Stimulated activated CD4-positive, alpha-beta T cell treated with anti-CD3 and anti-CD28 coated beads, TNF-alpha, amount 100 ng/mL, for 48 hours (primary cell): ENCODE results near the gene PDILT.

Experiments used
- DNase-seq, 3 donors: peaks; one replicate each; pipeline ENCODE4 v3.0.0-alpha.2; 2020; ENCODE audit warnings: low read depth in 3 of 3

PDILT gene

DNA sequence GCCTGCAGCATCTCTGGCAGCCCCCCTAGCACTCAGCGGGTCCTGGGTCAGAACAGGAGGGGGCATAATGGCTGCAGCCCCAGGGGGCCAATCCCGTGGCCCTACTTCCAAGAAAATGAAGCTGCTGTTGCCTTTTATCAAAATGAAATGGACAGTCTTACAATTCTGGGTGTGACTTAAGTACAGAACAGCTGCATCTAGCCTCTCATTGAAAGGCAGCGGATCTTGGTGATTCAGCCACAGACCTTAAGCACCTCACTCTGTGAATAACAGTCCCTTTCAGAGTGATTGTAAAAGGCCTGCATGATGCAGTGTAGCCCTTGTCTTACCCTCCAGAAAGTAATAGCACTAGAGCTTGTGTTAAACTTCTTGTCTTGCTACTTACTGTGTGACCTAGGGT lies 40.5 kb downstream of the PDILT start:
- no peak for DNase-seq

DNA sequence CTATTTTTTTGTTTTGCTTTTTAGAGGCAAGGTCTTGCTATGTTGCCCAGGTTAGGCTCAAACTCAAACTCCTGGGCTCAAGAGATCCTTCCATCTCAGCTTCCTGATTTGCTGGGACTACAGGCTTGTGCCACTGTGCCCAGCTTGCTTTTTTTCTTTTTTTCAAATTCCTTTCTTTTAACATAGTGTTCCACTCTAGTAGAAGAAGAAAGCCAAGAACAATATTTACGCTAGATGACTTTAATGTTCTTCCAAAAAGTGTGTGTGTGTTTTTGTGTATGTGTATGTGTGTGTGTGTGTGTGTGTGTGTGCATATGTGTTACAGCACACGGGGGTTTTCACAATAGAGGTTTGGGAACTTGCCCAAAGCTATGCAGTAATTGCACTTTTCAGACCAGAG lies 41.3 kb downstream of the PDILT start:
- no peak for DNase-seq

DNA sequence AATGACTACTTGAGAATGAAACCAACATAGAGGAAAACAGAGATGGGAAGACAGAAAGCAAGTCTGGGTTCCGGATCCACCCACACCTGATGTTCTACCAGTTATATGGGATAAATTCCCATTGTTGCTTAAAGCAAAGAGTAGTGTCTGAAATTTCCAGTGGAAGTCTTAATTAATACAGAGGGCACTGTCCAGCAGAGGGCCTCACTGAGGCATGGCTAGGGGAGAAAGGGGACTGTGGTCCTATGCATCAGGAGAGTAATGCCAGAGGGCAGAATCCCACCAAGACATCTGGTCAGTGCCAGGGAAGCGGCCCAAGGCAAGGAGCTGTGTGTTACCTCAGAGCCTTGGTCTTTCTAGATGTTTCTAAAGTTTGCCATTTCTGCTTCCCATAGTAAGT lies 44.5 kb downstream of the PDILT start:
- DNase-seq, result no peak

DNA sequence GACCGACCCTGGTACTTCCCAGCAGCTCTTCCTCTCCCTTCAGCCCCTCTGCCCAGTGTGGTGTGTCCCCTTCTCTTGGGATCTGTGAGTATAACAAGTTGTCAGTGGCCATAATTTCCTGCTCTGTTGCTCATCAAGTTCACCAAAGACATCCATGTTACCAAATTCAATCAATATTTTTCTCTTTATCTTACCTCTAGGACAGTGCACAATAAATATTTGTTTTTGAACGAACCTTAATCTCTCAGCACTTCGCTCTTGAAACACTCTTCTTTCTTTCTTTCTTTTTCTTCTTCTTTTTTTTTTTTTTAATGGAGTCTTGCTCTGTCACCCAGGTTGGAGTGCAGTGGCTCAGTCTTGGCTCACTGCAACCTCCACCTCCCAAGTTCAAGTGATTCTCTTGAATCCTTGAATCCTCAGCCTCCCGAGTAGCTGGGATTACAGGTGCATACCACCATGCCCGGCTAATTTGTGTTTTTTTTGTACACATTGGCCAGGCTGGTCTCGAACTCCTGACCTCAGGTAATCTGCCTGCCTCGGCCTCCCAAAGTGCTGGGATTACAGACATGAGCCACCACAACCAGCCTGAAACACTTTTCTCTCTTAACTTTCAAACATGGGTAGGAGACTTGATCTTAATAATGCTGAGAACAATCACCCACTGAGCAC lies 49.3 kb downstream of the PDILT start:
- DNase-seq, result no peak

DNA sequence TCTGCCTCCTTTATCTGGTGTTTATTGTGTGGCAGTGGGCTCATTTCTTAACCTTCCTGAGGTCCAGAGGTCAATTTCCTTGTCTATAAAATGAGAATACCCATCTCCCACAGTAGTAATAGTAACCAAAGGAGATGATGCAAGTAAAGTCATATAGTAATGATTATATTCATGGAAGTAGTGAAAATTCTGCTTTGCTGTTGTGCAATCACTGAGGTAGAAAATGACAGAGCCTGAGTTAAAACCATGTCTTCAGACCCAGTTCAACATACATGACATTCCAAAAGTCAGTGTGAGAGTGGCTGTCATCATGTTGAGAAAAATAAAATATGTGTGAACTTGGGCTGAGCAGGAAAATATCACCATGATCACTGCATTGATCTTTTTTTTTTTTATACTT lies 51.2 kb downstream of the PDILT start:
- no peak for DNase-seq

DNA sequence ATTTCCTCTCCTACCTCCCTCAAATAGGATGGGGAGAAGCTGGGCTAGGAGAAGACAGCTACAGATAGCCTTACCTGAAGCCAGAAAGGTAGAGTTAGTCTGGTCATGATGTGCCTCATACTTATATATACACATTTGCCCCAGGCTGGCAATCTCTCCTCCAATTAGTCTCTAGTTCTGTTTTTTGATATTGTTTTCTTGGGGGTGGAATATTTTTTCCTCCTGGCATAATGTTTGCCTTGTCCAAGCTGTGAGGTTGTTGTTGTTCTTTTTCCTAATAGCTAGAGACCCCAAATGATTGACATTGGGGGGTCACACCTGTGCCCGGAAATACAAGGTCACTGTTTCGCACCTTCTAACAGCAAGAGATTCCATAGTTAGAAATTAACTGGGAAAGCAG lies 51.9 kb downstream of the PDILT start, which contains the start of gene UMOD:
Gene UMOD, minus strand, starts transcription at position 101 of the 400 bp plus-strand sequence. CDS start 1,978 bp downstream, outside the sequence.
- DNase-seq, result no peak

DNA sequence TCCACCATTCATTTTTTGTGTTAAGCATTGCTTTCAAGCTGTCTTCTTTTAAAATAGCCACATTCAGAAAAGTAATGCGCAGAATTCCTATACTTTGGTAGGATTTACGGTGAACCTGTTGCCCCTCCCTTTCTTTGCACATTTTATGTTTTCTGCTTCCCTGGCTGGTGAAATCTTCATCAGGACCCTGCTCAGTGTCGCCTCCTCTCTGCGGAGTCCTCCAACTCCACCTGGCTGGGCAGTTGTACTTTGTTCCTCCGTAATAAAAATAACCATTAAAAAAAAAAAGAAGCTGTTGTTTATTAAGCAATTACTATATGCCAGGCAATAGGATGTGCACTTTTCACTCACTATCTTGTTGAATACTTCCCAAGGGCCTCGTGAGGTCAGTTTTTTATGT lies 54.9 kb downstream of the PDILT start:
- DNase-seq, result no peak

DNA sequence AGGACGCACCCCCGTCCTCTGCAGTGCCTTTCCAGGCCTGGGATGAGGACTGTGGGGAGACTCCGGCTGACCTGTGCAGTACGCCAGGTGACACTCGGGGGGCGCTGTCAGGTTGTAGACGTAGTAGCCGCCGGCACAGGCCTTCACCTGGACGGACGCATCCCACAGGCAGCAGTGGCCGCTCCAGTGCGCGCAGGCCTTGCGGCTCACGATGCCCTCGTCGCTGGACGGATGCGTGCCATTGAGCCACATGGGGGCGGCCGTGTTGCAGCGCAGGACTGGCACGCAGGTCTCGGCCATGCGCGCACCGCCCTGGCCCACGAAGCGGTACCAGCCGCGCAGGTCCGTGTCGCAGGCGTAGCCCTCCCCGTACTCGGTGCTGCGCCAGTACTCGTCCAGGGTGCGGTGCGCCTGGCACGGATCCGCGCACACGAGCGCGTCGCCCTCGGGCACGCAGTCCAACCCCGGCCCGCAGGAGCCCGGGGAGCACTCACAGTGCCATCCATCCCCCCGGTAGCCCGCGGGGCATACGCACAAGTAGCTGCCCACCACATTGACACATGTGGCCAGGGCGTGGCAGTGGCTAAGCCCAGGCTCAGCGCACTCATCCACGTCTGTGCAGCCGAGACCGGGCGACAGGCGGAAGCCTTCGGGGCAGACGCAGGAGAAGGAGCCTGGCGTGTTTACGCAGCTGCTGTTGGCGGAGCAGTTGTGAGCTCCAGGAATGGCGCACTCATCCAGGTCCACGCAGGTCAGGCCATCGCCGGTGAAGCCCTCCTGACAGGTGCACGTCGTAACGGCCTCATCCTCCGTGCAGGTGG lies 56.0 kb downstream of the PDILT start:
- DNase-seq, result no peak

DNA sequence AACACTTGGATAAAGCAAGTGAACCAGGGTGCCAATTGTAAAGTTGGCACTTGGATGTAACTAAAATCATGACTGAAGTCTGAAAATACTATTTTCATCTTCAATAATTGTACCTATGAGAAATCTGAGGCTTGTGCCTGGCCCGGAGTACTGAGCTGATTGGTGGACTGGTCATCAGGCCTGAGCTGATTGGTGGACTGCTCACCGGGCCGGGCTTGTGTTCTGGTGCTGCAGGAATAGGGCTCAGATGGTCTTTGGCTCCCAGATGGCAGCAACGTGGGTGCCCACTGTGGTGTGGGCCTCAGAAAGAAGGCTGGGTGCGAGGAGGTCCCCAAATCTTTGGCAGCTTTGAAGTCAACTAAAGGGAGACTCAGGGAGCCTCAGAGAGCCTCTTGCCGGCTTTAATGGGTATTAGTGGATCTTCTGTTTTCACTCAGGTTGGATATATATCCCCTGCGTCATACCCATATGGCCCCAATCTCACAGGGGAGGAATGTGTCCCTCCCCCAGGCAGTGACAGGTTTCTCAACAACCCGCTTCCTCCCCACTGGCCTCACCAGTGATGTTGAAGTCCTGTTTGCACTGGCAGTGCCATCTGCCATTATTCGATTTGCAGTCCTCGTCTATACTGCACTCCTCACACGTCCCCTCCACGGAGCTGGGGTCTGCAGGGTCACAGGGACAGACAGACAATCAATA lies 56.7 kb downstream of the PDILT start:
- DNase-seq, result no peak

DNA sequence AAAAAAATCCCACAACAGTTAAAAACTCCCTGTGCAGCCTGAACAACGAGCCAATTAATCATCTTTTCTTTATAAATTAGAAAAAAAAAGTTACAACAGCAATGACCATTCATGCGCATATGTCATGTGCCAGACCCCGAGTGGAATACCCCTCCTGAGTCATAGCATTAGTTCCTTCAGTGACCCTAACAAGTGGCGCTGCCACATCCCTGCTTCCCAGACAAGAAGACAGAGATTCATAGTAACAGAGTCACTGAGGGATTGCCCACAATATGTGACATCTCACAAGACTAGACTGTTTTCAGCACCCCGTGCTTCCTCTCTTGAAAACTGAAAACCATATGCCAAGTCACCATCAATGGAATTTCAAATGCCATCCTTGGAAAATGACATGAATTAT lies 59.9 kb downstream of the PDILT start:
- DNase-seq, result no peak

DNA sequence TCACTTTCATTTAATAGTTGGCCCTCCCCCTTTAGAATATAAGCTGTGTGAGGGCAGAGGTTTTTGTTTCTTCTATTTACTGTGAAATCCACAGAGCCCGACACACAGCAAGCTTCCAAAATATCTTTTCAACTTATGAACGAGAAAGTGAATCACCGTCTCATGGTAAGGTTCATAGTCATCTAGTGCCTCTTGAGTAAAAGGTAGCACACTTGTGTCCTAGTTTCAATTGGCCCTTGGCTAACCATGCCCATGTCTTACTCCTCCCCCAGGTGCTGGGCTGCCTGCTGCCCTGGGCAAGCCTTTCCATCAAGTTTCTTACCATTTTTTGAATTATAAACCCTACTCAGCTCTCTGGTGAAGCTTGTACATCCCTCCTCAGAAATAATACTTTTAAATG lies 64.8 kb downstream of the PDILT start:
- no peak for DNase-seq

DNA sequence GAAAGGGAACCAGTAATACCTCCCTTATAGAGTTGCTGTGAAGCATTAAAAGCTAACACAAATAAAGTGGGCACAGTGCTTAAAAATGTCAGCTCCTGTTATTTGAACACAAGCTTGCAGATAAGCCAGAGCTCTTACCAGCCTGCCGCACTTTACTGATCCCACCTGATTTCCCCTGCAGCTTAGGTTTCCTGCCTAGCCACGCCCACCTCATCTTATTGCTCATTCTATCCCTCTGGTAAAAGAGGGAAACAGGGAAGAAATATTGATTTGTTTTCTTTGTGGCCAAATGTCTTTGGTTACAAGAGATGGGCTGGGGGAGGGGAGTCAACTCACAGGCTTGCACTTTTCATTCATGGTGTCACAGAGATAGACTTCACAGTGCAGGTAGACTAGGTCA lies 67.6 kb downstream of the PDILT start:
- DNase-seq, result no peak

DNA sequence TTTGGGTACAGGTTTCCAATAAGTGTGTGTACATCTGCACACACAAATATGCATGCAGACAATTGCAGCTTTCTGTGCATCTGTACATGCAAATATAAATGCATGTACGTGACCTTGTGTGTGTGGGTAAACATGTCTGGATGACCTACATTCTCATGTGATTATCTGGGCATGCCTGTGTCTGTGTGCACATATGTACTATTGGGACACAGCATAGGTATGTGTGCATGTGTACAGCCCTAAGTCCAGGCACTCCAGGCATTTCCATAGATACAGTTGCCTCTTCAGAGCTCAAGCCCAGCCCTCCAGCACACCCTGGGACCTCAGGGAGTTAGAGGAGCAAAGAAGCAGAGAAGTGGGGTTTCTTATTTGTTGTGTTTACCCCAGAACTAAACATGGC lies 70.1 kb downstream of the PDILT start:
- no peak for DNase-seq

DNA sequence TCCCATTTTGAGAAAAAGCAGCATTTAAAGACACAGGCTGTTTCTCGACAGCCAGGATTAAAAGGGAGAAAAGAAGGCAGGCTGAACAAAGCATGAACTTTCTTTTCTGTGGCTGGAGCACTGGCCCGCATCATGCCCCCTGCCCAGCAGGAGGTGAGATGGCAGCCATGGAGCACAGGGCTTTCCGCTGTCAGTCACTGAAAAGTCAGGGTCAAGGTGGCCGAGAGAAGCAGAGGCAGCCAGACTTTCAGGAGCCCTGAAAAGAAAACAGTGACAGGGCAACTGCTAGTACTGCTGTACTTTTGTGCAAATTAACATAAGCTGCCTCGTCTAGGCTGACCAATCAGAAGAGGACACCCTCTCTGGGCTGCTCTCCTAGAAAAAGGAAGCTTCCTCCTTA lies 71.4 kb downstream of the PDILT start:
- no peak for DNase-seq

DNA sequence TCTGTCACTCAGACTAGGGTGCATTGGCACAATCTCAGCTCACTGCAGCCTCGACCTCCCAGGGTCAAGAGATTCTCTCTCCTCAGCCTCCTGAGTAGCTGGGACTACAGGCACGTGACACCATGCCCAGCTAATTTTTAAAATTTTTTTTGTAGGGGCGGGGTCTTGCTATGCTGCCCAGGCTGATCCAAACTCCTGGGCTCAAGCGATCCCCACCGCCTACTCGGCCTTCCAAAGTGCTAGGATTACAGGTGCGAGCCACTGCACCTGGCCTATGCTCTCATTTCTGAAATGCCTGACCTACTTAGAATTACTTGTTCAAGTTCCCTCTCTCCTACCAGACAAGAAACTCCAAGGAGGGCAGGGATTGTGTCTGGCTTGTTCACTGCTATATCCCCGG lies 72.1 kb downstream of the PDILT start:
- no peak for DNase-seq

DNA sequence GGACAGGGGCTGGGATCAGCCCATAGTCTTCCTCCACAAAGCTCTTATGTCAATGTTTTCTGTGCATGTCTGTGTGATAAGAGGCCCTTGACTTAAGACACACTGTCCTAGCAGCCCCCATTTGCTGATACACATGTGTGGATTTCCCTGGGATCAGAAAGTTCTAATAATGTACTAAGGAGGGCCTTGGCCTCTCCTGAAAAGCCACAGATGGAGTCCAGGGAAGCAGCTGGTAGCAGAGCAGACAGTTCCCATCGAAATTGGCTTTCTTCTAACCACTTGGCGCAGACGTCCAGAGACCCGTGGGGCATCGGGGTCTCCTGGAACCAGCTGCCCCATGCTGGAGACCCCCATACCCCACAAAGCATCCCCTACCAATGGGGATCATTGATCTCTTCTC lies 72.9 kb downstream of the PDILT start:
- DNase-seq, result no peak

DNA sequence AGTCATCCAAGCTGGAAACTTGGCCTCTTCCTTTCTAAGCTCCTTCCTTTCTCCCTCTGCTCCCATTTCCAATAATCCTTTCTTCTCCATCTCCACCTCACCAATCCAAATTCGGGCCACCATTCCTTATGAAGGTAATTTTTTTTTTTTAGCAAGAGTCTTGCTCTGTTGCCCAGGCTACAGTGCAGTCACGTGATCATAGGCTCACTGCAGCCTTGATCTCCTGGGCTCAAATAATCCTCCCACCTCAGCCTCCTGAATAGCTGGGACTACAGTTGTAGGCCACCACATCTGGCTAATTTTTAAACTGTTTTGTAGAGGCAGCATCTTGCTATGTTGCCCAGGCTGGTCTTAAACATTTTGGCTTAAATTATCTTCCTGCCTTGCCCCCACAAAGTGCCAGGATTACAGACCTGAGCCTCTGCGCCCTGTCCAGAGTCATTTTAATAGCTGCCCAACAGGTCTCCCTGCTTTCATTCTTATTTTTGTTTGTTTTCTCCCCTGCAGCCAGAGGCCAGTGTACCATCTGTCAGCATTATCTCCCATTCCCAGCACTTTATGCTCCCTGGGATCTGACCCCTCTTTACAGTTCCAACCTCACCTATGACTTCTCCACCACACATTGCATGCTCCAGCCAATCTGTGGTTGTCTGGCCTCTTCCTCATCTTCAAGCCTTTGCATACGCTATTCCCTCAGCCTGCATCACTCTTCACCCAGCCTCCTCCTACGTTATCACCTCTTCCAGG lies 75.0 kb downstream of the PDILT start:
- no peak for DNase-seq

DNA sequence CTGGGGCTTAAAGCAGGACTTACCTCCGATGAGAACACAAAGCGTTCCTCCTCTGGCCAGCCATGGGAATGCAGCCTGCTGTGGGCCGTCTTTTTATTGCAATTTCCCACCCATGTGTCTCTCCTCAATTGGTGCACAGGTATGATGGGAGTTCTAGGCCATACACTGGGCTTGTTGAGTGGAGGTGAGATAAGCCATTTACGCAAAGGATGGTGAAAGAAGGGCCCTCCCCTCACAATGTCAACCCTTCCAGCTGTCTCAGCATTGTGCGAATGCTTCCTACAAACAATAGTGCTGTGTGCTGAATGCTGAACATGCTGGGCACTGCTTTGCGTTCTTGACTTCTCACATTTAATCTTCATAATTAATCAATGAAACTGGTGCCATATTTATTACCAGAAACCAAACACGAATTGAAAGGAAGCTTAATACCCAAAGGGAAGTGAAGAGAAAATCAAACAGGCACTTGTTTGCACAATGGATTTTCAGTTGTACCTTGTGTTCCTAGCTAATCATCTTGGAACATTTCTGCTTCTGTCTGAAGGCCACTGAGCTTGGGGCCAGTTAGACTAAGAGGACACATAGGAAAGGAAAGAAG lies 77.0 kb downstream of the PDILT start, which contains the start of gene GP2:
Gene GP2, minus strand, starts transcription at position 70 of the 598 bp plus-strand sequence. CDS start 1,082 bp downstream, outside the sequence.
- DNase-seq, result no peak

DNA sequence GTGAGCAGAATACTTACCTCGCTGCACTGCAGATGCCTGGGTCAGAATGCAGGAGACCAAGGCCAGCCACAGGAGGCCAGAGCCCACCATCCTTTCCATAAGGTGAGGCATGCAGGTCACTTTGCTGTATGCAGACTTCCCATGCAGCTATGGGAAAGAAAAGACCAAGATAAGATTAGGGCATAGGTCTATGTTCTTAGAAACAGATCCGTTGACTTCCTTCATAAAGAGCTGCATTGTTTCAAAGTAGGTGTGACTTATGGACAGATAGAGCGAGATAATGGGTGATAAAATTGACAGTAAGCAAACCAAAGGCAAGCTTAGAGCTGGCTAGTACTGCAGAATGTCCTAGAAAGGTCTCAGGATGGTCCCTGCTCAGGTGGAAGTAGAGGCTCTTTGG lies 78.2 kb downstream of the PDILT start:
- no peak for DNase-seq

DNA sequence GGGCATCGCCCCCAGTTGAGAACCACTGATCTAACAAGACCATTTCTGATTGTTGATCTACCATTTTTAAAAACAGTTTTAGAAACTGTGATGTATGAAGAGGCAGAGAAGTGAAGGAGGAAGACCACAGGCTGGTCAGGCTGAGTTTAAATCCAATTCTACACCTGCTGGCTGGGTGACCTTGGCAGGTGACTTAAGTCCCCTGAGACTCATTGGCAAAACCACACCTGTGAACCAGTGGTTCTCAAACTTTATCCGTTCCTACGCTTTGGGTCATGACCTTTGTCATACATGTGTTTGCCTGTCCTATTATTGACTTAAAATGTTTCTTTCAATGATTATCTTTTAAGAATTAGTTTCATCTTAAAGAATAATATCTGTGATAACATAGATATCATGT lies 79.5 kb downstream of the PDILT start:
- DNase-seq, result no peak

DNA sequence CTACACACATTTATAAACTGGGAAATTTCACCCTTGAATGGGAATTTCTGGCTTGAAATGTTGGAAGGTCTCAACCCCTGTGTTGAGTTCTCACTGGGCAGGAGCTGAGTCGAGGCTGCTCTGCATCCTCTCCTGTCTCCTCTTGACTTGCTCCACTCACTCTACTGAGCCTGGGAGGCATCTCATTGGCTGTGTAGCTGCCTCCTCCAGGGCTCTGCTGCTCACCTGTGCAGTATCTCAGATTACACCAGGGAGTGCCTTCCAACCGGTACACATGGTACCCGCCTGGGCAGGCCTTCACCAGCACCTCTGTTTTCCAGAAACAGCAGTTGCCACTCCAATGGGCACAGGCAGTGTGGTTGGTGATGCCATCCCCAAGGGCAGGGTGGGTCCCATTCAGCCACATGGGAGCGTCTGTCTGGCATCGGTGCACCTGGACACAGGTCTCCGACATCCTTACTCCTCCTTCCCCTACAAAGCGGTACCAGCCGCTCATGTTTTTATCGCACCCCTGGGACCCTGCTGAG lies 80.9 kb downstream of the PDILT start:
- DNase-seq, result no peak
